ENCODE results near the gene SULT4A1.

Gene SULT4A1

DNA sequence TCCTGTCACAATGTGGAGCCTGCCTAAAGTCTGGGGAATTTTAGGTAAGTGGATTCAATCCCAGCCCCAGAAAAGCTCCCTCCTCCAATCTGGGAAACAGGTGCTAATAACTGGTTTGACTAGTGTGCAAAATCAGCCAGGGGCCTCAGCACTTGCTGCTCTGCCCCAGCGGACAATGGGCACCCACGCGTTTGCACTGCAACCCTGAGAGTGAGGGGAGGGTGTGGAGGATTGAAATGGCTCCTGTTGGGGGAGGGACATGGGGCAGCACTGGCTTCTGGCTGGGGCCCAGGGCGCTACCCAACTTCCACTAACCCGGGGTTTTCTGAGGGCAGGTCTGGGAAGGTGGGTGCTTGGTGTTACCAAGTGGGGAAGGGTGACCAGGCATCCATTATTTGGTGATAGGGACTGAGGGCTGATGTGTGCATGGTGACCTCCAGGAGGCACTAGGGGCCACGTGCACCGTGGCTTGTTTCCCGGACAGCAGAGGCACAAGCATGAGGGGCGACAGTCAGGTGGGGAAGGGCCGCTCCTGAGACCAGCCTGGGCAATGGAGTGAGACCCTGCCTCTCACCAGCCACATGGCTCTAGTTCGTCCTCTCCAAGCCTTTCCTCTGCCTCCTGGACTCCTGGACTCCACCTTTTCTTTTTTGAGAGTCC, 33.8 kb upstream of the SULT4A1 start:
- no peak for TF ChIP-seq SIN3A (IDR thresholded peaks at IDR 0.05; ENCODE audit: borderline replicate concordance, insufficient read depth, low read length)
- TF ChIP-seq, protein P1, sequence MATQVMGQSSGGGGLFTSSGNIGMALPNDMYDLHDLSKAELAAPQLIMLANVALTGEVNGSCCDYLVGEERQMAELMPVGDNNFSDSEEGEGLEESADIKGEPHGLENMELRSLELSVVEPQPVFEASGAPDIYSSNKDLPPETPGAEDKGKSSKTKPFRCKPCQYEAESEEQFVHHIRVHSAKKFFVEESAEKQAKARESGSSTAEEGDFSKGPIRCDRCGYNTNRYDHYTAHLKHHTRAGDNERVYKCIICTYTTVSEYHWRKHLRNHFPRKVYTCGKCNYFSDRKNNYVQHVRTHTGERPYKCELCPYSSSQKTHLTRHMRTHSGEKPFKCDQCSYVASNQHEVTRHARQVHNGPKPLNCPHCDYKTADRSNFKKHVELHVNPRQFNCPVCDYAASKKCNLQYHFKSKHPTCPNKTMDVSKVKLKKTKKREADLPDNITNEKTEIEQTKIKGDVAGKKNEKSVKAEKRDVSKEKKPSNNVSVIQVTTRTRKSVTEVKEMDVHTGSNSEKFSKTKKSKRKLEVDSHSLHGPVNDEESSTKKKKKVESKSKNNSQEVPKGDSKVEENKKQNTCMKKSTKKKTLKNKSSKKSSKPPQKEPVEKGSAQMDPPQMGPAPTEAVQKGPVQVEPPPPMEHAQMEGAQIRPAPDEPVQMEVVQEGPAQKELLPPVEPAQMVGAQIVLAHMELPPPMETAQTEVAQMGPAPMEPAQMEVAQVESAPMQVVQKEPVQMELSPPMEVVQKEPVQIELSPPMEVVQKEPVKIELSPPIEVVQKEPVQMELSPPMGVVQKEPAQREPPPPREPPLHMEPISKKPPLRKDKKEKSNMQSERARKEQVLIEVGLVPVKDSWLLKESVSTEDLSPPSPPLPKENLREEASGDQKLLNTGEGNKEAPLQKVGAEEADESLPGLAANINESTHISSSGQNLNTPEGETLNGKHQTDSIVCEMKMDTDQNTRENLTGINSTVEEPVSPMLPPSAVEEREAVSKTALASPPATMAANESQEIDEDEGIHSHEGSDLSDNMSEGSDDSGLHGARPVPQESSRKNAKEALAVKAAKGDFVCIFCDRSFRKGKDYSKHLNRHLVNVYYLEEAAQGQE (IDR thresholded peaks at IDR 0.05; ENCODE audit: insufficient read depth in 1 of 2, low read depth in 2 of 2, low read length in 2 of 2), result no peak
- TF ChIP-seq FOXP2 (optimal IDR thresholded peaks at IDR 0.05; ENCODE audit: borderline replicate concordance, extremely low read depth, extremely low read length, insufficient read depth), result no peak
- no peak for TF ChIP-seq TAF1 (IDR thresholded peaks at IDR 0.05; ENCODE audit: borderline replicate concordance, insufficient read depth, low read length)
- no peak for TF ChIP-seq POLR2AphosphoS5 (IDR thresholded peaks at IDR 0.05; ENCODE audit: low read depth, low read length)

DNA sequence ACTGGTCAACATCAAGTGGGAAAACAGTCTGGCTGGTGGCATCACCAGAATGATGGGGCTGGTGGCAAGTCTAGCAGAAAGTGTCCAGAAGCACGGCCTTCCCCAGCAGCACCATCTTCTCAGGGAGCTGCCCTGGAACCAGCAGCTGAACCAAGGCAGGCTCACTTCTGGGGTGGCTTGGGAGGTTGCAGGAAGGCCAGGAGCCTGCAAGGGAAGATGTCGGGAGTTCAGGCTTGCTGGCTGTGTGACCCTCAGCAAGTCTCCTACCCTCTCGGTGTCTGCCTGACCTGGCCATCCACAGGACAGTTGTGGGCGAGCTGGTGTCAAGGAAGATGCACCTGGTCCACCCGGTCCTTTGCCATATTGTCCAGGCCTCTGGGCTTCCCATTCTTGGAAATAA, 31.8 kb upstream of the SULT4A1 start:
- no peak for TF ChIP-seq FOXP2 (optimal IDR thresholded peaks at IDR 0.05; ENCODE audit: borderline replicate concordance, extremely low read depth, extremely low read length, insufficient read depth)
- TF ChIP-seq POLR2AphosphoS5 (IDR thresholded peaks at IDR 0.05; ENCODE audit: low read depth, low read length), result no peak

DNA sequence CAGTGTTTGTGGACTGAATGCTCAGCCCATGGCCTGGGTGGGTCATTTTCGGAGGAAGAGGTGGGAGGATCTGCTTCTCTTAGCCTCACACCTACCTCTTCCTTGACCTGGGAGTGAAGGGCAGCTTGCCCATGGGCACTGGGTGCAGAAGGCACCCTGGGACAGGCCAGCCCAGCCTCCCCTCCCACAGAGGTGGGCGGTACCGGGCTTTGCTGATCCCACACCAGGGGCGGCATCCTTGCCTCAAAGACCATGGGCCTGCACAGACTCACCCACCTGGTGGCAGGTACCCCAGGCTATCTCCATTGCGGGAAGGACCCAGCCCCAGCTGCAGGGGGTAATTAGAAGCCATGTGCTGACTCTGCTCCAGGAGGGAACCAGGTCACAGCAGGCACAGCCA, 31.0 kb upstream of the SULT4A1 start:
- TF ChIP-seq TAF1 (IDR thresholded peaks at IDR 0.05; ENCODE audit: borderline replicate concordance, insufficient read depth, low read length), result no peak
- TF ChIP-seq POLR2AphosphoS5 (IDR thresholded peaks at IDR 0.05; ENCODE audit: low read depth, low read length), result no peak
- no peak for TF ChIP-seq SIN3A (IDR thresholded peaks at IDR 0.05; ENCODE audit: borderline replicate concordance, insufficient read depth, low read length)
- TF ChIP-seq FOXP2 (optimal IDR thresholded peaks at IDR 0.05; ENCODE audit: borderline replicate concordance, extremely low read depth, extremely low read length, insufficient read depth), result no peak
- TF ChIP-seq, protein P1 (IDR thresholded peaks at IDR 0.05; ENCODE audit: insufficient read depth in 1 of 2, low read depth in 2 of 2, low read length in 2 of 2), result no peak

DNA sequence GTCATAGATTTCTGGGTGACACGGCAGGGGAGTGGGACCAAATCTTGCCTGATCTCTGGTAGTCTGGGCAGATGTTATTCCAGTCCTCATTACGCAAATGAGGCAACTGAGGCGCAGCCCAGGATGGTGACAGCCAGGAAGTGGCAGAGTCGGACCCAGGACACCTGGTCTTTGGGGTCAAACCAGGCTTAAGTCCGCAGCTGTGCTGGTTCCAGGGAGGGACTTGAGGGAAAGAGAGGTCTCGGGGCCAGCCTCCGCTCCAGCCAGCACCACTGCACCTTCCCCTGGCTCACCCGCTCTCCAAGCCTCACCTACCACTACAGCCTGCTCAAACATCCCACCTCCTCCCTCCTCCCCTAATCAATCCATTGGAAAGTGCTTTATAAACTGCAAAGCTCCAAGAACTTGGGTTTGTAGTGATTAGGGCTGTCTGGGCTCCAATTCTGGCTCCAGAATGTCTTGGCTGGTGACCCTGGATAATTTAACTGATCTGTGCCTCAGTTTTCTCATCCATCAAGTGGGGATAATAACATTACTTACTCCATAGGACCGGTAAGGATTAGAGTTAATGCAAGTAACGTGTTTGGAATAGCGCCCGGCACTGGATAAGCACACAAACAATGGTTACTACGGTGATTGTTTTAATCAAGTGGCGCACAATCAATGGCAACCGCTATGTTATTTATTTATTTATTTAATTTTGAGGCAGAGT, 30.0 kb upstream of the SULT4A1 start:
- TF ChIP-seq, protein P1 (IDR thresholded peaks at IDR 0.05; ENCODE audit: insufficient read depth in 1 of 2, low read depth in 2 of 2, low read length in 2 of 2), result no peak
- TF ChIP-seq TAF1 (IDR thresholded peaks at IDR 0.05; ENCODE audit: borderline replicate concordance, insufficient read depth, low read length) (no peak), SIN3A (IDR thresholded peaks at IDR 0.05; ENCODE audit: borderline replicate concordance, insufficient read depth, low read length) (no peak)

DNA sequence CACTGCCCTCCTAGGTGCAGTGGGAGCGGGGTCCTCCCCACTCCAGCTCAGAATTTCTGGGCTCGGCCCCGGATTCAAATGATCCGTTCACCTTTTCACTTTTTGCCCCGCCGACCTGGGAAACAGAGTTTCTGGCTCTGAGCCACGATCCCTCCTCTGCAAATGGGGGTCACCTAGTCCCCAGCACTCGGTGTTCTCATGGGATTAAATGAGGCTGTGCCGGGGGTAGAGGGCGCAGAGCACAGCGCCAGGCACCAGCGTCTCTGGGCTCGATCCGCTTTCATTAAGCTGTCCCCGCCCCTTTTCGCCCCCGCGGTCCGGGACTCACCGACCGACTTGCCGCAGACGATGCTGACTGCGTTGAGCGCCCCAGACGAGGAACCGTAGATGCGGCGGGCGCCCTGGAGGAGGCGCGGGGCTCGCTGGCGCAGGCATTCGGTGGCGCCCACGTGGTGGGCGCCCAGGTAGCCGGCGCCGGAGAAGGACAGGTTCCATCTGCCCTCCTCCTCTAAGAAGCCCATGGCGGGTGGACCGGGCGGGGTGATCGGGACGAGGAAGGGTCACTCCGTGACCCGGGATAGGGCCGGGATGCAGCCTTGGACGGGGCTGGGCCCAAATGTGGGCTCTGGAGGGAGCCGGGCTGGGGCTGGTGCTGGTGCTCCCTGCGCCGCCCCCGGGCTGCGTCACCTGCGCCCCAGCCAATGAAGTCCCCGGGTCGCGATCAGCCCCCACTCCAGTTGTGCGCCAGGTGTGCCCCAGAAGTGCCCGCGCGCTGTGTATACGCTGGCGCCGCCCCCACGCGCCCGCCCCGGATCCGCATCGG, 29.3 kb upstream of the SULT4A1 start, which contains the start of gene PNPLA5:
TSS of gene PNPLA5 (minus strand) at position 654 of the 823 bp plus-strand sequence. CDS start at position 521, 133 bp downstream.
- no peak for TF ChIP-seq TAF1 (IDR thresholded peaks at IDR 0.05; ENCODE audit: borderline replicate concordance, insufficient read depth, low read length)
- no peak for TF ChIP-seq POLR2AphosphoS5 (IDR thresholded peaks at IDR 0.05; ENCODE audit: low read depth, low read length)
- no peak for TF ChIP-seq FOXP2 (optimal IDR thresholded peaks at IDR 0.05; ENCODE audit: borderline replicate concordance, extremely low read depth, extremely low read length, insufficient read depth)
- TF ChIP-seq, protein P1 (IDR thresholded peaks at IDR 0.05; ENCODE audit: insufficient read depth in 1 of 2, low read depth in 2 of 2, low read length in 2 of 2), result no peak
- TF ChIP-seq SIN3A (IDR thresholded peaks at IDR 0.05; ENCODE audit: borderline replicate concordance, insufficient read depth, low read length), result no peak

Data from PFSK-1 (cell line).